DMS114 treated with DMSO at 0.1 percent for 48 hours (cell line): ENCODE measurements around the gene B4GALNT1.
"Not testable (repeated sequence)": the region's sequence is repeated elsewhere in the genome, so short reads cannot be mapped to it uniquely, and the experiment has no call there.

Experiments
- DNase-seq: peaks from one replicate; lab custom pipeline; 2025; ENCODE audit not compliant: unreplicated experiment; lab: John Stamatoyannopoulos, UW

Gene B4GALNT1

DNA sequence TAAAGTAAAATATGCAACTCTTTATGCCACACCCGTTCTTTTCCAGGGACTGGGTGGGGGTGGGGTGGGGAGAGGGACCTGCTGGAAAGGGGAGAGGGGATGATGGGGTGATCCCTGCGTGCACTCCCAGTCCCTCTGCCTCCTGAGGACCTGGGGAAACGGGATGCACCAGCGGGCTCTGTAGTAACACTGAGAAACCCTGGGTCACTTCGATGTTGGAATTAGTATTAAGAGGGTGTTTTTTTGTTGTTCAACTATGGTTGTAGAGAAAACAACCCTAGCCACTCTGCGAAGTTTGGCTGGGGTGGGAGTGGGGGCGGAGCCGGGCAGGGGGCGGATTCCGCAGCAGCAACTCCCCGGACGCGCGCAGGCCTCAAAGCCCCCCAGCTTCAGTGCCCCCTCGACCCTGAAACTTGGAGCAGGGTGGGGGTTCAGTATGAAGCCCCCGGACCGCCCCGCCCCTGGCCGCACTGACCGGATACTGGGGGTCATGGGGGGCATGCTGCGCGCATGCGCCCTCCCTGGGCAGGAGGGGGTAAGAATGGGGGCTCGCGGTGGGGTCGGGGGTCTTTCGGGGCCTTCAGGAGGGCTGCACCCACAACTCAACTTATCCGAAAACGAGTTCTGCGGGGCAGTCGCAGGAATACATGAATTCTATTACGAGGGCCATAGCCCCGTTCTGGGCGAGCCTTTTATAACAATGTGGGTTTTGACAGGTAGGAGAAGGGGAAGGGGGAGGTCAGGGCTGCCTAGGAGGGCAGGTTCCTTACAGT, 23.0 kb downstream of the B4GALNT1 start:
- DNase-seq: no peak

DNA sequence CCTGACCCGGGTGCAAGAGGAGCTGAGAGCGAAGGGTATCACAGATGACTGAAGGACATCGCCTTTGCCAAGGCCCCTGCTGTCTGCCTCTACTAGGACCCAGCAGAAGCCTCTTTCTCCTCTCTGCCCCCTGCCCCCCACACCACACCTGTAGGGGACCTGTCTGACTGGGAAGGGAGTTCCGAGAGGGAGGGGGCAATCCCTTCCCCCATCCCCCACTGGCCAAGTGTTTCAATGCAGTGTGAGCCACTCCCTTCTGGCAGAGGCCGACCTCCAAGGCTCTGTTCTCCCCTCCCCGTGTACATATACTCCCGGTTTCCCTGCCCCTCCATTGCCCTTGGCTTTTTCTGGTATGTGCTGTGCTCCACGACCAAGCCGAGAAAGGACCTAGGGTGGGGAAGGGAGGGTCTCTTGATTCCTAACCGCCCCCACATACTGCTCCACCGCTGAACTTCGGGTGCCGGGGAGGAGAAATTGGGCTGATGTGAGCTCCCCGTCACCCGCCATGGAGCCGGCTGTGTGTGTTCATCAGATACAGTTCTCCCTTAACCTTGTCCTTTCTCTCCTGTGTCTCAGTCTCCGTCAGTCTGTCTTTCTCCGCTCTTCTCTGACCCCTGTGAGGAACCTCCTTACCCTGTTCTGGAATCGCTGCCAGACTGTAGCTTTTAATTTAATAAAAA, 23.8 kb downstream of the B4GALNT1 start:
- DNase-seq: no peak

DNA sequence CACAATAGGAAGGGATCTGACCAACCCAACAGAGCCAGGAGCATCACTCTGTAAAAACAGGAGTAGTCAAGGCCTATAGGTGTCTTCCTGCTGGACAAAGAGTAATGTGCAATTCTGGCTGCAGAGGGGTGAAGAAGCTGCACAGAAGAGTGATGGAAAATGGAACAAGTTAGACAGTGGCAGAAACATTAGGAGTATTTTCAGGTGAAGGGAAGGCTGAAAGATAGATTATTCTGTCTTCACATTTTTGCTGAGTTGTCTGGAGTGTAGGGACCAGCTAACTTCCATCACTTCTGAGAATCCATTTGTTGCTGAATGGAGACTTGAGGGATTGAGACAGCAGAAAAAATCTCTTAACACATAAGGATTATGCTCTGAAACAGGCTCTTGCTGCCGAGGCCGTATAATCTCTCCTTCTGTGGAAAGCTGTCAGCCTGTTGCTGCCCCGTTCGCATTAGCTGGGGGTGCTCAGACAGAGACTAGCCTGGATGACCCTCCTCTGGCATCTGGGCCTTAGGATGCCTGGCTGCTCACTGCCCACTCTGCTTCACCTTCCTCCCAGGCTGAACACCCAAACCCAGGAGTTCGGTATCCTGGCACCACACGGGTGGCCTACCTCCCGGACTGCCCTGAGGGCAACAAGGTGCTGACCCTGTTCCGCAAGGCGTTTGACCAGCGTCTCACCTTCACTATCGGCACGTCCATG, 24.9 kb downstream of the B4GALNT1 start:
- DNase-seq: no peak

DNA sequence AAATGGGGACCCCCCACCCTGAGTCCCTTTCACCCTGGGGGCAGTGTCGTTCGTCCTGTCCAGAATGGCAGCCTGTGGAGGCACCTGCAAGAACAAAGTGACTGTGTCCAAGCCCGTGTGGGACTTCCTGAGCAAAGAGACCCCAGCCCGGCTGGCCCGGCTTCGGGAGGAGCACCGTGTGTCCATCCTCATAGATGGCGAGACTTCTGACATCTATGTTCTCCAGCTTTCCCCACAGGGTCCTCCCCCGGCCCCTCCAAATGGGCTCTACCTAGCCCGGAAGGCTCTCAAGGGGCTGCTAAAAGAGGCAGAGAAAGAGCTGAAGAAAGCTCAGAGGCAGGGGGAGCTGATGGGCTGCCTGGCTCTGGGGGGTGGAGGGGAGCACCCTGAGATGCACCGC, 26.2 kb downstream of the B4GALNT1 start:
- DNase-seq: no peak

DNA sequence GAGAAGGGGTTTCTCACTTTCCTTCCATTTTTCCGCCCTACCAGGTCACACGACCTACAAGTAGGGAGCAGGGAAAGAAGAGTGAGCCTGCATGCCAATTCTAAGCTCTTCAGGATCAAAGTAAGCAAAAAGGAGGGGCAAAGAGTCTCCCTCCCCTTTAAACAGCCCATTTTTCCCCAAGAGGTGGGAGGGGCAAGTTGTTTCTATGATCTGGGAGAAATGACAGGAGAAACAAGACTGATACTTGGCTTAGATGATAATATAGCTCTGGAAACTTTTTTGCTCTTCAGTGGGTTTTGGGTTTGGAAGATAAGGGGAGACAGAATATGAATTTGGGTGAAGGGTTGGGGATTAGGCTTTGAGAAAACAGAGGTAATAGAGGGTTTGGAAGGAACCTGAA, 26.6 kb downstream of the B4GALNT1 start:
- DNase-seq: no peak

- DNase-seq: no peak
Measured at GRCh38 chr12:57605811-57606311, 27.1 kb downstream of the B4GALNT1 start.

DNA sequence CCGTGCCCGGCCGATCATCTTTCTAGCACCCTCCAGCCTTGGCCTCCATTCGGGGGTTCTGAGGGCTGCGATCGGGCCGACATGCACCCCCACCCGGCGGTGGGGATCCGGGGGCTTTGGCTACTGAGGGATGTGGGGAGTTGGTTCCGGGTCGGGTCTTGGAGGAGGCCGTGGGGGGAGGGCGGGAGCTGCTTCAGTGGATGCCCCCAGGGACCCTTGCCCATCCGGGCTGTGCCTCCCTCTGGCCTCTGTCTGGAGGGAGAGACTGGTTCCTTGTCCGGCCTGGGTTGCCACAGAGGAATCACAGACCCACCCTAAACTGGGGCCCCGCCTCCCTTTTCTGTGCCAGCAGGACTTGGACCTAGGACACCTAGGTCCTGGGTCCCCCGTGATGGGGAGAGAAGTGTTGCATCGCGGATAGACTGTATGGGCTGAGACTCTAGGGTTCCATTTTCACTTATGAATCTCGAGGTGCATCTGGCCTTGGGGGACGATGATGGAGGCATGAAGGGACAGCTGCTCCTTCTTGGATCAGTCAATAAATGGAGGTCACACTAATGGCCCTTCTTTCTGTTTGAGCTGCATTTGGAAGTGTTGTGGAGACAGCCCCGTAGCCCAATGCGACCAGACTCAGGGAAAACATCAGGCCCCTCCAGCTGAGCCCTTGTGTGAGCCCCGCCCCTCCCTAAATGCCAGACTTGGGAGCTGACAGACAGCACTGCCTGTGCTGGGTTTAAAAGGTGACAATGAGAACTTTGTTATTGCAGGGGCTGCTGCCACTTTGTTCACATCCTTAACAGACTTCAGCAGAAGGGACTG, 27.8 kb downstream of the B4GALNT1 start:
- no peak for DNase-seq

DNA sequence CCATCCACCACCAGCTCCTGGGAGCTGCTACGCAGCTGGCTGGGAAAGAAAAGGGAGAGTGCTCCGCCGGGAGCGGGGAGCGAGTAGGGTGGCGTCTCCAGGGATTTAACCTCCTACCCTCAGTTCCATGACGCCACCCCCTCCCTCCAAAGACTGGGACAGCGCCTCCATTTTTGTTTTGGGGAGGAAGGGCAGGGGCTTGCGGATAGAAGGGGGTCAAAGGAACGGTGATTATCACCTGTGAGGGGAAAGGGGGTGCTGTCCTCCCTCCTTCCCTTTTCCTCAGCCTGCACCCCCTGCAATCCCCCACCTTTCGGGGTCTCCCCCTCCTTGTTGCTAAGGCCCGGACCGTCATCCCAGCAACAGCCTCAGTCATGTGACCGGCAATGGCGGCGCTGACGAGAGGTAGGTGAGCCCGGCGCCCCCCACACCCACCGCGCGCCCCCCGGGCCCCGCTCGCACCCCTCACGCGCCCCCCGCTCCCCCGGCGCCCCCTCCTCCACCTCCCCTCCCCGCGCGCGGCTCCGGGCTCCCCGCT, 28.5 kb downstream of the B4GALNT1 start, which contains the start of gene DTX3:
Gene DTX3, plus strand, starts transcription at position 371 of the 538 bp plus-strand sequence. CDS start 1,694 bp downstream, outside the sequence.
- DNase-seq: no peak

GRCh38 chr12:57603815-57604453, 29.1 kb downstream of the B4GALNT1 start:
- no peak for DNase-seq

DNA sequence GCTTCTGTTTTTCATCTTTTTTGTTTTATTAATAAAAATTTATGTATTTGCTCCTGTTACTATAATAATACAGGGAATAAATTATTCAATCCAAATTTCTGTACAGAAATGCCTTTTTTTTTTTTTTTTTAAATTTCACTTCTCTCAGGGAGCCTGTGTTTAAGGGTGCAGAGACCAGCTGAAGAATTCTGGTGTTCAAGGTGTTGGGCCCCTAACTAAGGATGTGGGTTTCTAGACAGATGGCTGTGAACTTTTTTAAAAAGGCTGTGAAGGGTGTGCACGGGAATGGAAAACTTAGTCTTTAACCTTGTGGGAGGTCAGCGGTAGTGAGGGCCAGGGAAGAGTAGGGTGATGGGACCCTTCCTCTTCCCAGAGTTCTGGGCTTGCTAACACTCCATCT, 29.7 kb downstream of the B4GALNT1 start:
- DNase-seq: no peak

DNA sequence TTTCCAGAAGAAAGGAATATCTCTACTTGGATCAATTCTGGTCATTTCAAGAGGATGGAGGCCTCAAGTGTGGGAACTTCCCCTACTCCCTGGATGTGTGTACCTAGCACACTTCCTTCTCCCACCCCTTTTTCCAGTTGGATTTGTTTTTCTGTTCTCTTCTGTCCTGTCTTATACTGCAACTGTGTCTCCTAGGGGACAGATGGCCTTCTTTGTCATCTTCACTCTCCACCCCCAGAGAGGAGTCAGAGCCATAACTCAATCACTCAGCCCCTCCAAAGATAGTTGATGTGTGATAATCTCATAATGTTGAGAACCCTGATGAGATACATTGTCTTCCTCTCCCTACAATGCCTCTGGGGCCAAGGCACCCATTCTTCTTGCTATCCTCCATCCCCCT, 30.5 kb downstream of the B4GALNT1 start:
- no peak for DNase-seq

DNA sequence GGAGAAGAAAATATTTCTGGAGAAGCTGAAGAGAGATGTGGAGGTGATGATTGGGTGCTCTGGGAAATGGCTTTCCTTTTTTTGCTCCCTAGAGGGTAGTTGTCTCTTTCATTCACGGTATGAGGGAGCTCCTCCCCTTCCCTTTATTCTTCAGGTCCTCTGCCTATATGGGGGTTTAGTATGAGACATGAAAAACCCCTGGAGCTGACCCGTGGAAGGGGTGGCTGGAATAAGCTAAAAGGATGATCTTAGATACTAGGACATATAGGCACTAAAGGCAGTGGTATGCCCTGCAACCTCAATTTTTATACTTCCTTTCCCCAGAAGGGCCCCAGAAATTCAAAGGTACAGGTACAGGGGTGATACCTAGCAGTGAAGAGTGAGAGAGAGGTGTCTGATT, 32.6 kb downstream of the B4GALNT1 start:
- no peak for DNase-seq

DNA sequence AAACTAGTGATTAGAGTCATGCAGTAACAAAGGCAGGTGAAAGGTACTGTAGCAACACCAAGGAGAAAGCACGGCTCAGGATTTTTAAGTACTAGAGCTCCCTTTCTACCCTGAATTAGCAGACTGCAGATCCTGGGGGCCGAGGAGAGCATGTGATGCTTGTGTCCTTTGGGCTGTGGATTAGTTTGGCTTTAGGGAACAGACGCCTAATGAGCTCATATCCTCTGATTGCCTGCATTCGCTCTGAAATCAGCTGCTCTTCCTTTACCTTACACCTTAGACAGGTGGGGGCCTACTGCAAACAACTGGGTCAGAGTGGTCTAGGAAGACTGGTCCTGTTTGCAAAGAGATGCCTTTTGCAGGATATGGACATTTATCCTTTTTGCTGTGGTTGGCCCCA, 39.8 kb downstream of the B4GALNT1 start:
- no peak for DNase-seq

- DNase-seq: no peak
Measured at GRCh38 chr12:57592551-57593165, 40.3 kb downstream of the B4GALNT1 start.

- no peak for DNase-seq
Measured at GRCh38 chr12:57591782-57592325, 41.1 kb downstream of the B4GALNT1 start.

- DNase-seq: peak; percentile 52
Measured at GRCh38 chr12:57590864-57591781, 41.9 kb downstream of the B4GALNT1 start, which contains the start of gene PIP4K2C. Gene PIP4K2C (plus strand): TSS chr12:57591192. CDS start chr12:57591290, 98 bp downstream.

- DNase-seq: no peak
Measured at GRCh38 chr12:57590479-57590863, 42.5 kb downstream of the B4GALNT1 start.

DNA sequence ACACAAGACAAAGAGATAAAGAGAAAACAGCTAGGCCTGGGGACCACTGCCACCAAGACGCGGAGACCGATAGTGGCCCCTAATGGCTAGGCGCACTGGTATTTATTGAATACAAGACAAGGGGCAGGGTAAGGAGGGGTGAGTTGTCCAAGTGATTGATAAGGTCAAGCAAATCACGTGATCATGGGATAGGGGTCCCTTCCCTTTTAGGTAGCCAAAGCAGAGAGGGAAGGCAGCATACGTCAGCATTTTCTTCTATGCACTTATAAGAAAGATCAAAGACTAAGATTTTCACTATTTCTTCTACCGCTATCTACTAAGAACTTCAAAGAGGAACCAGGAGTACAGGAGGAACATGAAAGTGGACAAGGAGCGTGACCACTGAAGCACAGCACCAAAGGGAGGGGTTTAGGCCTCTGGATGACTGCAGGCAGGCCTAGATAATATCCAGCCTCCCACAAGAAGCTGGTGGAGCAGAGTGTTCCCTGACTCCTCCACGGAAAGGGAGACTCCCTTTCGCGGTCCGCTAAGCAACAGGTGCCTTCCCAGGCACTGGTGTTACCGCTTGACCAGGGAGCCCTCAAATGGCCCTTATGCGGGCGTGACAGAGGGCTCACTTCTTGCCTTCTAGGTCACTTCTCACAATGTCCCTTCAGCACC, 43.9 kb downstream of the B4GALNT1 start:
- not testable (repeated sequence) for DNase-seq
